Activated CD4-positive, alpha-beta T cell treated with anti-CD3 and anti-CD28 coated beads, Interleukin-2, Interleukin-4, amounts not matched to agents 100 ng/mL and 50 ng/mL, durations not matched to agents 16 hours and 8 hours (primary cell): ENCODE measurements around the gene SALL4.
A peak's percentile ranks its signal among the peaks of the same experiment; 100 is the strongest.
"Not testable (repeated sequence)": the region's sequence is repeated elsewhere in the genome, so short reads cannot be mapped to it uniquely, and the experiment has no call there.

Experiments used
- DNase-seq: peaks from one replicate; pipeline ENCODE4 v3.0.0-alpha.2; 2020; ENCODE audit warnings: low spot score

The SALL4 gene

DNA sequence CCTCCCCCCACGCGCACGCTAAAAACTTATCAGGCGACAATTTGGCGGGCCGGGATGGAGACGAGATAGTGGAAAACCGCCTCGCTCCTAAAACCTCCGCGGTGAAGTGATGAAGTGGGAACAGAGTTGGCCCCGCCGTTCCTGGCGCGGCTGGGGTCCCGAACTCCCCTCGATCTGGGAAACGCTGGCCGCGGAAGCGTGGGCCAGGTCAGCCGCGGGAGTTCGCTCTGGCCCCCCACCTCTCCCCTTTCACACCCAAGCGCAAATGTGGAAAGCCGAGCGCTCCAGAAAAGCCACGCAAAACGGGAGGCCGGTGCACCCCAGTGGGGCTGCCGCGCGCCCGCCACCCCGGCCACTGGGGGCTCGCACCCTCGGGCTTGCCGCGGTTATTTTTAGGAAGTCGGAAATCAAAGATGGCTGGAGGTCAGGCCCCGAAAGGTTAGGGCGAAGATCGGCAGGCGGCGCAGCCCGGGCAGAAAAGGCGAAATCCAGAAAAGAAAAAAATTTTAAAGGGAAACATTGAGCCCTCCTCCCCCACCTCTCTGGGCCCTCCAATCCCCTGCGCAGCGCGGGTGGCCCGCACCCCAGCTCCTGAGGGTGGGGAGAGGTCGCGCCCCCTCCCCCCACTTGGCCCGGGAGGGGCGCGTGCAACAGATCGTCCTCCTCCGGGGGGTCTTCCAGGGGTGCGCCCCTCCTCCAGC, 1.0 kb downstream of the SALL4 start:
- DNase-seq, result no peak

DNA sequence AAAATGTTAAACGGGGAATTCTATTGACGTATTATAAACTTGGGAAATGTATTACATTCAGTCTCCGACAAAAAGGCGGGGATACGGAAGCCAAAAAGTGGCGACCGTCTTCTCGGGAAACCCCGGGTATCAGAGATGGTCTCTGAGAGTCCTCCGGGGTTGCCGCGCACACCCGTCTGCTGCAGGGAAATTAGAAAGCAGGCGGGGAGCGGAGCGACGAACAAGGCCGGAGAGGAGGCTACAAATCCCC, 1.5 kb downstream of the SALL4 start:
- no peak for DNase-seq

DNA sequence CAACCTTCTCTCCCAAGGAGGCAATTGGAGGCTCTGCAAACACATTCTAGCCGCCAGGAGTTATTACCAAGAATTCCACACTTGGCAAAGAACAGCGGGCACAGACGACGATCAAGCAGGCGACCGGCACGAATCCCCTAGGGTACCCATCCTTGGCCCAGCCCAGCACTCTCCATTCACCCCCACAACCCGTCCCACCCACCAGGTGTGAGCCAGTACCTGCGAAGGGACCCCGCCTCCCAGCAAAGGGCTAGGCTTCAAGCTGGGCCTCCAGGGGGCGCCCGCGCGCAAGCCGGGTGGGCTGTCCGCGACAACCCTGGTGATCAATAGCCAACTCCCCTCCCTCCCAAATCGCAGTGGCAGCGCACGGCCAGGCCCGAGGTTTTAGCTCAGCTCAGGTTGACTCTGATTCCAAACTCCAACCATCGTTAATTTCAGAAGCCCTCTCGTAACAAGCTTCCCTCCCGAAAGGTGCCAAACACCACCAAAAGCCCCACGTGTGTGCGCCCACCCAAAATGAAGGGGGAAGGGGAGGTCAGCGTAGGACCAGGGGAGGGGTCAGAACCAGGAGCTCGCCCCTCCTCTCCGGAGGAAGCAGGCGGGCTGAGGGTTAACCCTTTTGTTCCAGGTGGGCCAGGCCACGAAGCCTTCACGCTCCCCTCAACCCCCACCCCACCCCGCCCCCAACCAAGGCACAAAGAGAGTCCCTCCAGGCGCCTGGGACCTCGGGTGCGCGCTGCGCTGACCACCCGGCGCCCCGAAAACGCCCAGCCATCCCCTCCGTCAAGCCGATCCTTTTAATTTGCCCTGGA, 2.1 kb downstream of the SALL4 start:
- DNase-seq, result peak; percentile 62

DNA sequence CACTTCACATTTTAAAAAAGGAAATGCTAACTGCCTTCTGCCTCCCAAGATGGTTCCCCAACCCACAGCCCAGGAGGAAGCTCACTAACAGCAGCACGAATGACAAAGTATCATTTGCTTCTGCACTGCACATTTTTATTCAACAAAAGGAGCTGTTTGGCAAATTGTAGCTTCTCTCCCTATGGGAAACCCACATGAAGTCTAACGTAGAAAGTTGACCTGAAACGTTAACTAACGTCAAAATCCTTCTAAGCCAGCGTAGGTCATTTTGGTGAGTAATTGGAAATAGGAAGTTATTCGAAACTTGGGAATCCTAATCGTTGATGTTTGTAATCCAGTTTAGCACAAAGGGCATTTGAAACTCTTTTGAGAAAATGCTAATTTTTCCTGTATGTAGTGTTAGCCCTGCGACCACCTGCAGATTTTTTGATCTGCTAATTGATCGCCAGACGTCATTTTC, 2.9 kb downstream of the SALL4 start:
- DNase-seq, result no peak

DNA sequence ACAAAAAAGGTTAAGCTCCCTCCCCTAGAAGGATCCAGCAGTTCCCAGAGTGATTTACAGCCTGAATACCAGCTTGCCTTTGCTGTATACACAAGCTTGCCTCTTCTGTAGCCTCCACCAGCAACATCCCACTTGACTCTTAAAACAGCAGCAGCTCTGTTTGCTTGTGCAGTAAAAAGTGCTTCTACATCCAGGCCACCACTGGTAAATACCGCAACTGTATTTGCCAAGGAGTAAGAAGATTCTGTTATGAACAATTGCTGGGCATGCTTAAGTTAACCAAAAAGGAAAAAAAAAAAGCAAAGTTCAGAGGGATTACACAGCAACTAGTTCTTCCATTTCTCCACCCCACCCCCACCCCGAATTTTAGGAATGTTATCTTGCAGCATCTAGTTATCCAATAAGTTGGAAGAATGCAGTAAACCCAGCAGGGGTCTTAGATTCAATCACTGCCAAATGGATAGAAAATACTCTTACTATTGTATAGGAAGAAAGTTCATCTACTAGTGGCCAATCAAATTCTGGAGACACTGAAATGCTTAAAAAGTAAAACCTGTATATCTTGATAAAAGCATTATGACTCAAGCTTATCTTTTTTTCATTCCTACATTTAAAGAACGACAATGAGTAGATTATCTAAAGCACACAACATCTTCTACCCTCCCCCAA, 4.8 kb downstream of the SALL4 start:
- DNase-seq, result no peak

DNA sequence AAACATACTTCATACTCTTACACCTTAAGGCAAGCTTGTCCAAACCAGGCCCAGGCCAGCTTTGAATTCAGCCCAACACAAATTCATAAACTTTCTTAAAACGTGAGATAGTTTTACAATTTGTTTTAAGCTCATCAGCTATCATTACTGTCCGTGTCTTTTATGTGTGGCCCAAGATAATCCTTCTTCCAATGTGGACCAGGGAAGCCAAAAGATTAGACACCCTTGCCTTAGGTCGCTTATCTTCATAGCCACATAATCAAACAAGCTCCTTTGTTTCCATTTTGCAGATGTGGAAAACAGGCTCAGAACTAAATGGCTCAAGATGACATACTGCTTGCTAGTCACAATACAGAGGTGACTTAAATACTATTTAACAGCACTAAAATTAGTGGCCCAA, 6.0 kb downstream of the SALL4 start:
- DNase-seq, result no peak

DNA sequence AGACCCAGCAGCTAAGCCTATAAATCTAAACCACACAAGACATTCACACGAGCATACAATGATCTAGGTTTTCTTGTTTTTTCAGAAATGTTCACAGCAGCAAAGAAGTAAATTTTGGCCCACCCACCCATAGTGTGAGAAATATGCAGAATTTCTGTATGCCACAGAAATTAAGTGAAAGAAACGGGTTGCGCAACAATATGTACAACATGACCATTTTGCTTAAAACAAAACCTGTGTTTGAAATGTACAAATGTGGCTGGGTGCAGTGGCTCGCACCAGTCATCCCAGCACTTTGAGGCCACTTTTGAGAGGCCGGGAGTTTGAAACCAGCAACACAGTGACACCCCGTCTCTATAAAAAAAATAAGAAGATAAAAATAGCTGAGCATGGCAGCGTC, 9.4 kb downstream of the SALL4 start:
- no peak for DNase-seq

DNA sequence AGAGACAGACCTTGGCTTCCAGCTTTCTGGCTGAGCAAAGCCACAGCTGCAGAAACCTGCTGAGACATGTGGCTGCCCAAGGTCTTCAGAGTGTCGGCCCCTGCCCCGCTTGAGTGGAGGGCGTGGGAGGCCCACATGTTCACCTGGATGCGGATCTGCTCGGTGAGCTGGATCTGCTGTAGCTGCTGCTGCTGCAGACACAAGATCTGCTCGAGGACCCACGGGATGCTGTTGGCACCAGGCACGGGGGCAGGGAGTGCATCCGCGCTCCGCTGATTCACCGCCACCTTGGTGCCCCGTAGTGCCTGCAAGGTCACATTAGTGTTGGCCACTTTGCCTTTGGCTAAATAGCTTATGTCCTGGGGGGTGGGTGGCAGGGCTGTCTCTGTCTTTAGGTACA, 10.7 kb downstream of the SALL4 start:
- no peak for DNase-seq

DNA sequence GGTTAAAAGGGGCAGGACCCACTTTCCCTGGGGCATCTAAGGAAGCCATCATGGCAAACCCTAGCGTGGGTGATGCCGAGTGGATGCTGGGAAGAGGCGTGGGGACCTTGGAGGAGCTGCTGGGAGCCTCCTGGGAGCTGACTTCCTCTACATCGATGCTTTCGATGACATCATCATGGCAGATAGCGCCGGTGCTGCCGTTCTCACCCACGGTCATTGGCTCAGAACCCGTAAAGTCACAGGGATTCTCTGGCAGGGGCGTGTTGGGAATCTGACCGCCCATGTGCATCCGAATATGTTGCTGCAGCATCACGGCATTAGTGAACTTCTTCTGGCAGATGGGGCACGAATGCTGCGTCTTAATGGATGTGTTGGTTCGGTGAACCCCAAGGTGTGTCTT, 12.1 kb downstream of the SALL4 start:
- no peak for DNase-seq

DNA sequence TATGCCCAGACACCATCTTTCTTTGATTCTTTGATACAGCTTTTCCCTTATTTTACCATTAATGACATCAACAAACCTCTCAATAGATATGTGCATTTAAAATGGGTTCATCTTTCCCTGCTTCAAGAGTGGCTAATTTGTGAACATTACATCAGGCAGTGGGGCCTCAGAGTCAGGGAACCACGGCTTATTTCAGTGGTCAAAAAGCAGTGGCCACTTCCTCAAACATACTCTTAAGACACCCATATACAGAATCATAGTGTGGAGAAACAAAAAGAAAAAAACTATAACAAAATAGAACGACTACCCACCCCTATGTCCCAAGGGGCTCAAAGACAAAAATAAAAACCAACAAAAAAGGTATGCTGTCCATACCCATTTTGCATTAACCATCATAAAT, 12.9 kb downstream of the SALL4 start:
- no peak for DNase-seq

DNA sequence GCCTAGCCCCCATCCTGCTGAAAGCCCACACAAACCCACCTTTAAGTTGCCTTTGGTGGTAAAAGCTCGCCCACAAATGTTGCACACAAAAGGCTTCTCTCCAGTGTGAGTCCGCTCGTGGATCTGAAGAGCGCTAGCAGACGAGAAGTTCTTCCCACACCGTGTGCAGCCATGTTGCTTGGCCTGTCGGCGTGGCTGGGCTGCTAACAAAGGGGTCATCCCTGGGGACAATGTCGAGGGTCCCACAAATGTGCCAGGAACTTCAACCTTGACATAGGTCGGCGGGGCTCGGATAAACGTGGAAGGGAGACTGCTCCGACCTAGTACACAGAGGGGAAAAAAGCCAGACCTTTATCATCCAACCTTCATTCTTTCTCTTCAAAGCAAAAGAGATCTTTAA, 13.5 kb downstream of the SALL4 start:
- no peak for DNase-seq

DNA sequence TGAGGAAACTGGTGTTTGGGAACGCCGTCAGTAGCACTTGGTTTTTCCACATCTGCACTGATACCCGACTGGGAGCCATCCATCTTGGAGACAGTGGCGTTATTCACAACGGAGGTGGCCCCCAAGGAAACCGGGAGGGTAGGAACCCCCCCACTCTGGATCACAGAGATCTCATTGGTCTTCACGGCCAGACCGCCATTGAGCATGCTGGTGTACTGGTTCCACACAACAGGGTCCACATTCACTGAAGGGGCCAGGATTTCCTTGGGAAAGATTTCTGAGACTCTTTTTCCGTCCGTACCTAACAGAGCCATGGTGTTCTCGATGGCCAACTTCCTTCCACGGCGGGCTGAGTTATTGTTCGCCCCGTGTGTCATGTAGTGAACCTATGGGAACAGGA, 18.0 kb downstream of the SALL4 start:
- DNase-seq, result no peak

DNA sequence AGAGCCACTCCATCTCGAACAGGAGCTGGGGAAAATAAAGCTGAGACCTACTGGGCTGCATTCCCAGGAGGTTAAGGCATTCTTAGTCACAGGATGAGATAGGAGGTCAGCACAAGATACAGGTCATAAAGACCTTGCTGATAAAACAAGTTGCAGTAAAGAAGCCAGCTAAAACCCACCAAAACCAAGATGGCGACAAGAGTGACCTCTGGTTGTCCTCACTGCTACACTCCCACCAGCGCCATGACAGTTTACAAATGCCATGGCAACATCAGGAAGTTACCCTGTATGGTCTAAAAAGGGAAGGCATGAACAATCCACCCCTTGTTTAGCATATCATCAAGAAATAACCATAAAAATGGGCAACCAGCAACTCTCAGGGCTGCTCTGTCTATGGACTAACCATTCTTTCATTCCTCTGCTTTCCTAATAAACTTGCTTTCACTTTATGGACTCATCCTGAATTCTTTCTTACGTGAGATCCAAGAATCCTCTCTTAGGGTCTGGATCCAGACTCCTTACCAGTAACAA, 24.0 kb downstream of the SALL4 start:
- not testable (repeated sequence) for DNase-seq

DNA sequence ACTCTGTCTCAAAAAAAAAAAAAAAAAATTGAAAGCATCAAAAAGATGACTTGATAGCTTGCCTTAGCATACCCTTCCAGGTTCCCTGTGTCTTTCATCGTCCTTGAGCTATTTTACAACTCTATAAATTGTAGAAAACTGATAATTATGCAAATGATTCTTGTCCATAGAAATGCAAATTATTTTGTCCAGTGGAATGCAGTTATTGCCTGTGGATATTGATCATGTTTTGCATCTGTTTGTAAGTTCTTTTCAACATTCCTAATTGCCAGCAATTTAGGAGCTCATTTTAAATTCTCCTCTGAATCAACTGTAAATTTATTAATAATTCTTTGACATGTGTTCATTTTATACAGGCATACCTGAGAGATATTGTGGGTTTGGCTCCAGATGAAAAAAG, 27.1 kb downstream of the SALL4 start:
- no peak for DNase-seq

DNA sequence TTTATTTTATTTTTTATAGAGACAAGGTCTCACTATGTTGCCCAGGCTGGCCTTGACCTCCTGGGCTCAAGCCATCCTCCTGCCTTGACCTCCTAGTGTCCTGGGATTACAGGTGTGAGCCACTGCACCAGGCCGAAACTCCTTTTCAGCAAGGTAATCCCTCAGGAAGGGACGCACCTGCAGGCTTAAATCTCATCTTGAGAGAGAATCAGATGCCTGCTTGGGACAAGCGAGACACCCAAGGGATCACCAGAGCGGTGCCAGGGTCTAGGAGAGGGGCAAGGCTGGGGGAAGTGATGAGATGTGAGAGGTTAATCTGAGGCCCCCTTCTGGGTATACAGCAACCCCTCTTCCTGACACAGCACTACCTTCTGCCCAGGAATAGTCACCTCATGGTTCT, 30.1 kb downstream of the SALL4 start:
- no peak for DNase-seq

DNA sequence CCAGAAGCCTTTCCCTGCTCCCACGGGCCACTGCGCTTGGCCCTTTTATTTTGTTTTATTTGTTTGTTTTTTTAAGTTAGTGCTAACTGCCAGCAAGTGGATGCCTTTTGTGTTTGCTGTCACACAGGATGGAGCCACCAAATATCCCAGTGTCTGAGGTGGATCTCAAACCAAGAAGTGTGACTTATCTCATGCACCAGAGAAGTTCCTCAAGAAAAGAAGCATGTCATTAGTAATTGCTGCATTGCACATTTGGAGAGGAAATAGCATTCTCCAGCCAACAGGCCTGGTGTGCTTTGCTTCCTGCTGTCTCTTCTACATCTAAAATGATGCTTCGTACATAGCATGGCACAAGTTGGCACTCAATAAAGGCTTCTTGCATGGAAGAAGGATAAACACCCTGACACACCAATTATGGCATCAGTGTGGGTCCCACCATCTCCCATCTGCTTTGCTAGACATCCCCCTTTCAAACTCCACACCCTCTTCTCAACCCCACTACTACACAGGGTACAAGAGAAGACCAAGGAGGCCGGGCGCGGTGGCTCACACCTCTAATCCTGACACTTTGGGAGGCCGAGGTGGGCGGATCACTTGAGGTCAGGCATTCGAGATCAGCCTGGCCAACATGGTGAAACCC, 32.2 kb downstream of the SALL4 start:
- DNase-seq, result no peak

DNA sequence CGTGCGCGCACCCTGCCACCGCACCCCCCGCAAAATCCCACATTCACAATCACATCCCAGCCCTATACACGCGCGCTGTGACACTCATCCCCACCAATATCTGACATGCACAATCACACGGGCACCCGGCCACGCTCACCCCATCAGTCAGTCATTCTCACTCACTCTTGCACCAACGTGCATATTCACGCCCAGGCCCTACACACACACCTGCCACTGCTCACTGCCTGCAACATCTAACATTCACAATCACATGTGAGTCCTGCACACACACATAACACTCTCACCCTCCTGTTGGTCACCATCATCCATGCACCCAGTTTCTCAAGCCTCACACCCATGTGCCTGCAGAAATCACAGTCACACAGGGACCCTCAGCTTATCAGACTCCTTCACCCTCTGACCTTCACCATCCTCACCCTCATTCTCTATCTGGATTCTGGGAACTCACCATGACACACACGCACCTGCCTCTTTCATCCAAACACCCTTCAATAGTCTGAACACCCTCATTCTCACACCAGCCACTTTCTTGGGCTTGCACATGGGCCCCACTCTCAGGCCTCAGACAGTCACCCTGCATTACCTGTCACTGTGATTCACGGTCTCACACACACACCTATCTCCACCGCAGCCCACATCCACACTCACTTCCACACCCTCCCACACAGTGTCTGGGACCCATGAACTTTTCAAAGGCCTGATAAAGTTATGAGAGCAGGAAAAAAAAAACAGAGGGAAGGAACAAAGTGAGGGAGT, 33.4 kb downstream of the SALL4 start:
- no peak for DNase-seq

DNA sequence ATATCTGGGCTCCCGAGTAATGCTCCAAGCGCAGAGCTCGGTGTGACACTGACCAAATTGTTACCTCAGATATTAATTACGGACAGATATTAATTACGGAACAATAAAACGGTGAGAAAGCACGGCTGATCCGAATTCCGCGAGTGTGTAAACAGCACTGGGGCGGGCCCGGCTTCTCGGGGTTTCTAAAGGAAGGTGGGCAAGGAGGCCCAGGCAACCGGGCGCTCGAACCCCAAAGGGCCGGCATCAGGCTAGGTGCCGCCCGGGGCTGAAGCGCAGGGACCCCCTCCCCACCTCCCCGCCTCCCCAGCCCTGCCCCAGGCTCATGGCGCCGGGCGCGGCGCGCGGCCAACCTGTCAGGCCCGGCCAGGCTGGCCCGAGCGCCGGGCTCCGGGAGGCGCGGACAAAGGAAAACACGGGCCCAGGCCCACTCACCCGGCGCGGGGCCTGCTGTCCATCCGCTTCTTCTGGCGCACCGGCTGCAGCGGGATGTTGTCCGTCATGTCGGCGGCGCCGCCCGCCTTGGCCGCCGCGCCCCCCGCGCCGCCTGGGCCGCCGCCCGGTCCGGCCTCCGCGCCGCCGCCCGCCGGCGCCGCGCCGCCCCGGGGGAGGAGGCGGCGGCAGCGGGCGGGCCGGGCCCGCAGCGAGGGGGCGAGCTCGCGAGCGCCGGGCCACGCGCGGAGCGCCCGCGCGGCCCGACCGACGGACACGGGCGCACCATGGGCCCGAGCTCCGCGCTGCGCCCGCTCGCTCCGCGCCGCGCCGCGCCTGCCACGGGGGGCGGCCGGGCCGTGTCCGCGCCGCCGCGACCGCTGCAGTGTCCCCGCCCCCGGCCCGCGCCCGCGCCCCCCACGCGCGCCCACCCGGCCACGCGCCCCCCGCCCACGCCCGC, 34.2 kb downstream of the SALL4 start, which contains the start of gene ATP9A:
ATP9A (minus strand) TSS at position 524 of the 892 bp plus-strand sequence; CDS start at position 503, 21 bp downstream.
- no peak for DNase-seq

DNA sequence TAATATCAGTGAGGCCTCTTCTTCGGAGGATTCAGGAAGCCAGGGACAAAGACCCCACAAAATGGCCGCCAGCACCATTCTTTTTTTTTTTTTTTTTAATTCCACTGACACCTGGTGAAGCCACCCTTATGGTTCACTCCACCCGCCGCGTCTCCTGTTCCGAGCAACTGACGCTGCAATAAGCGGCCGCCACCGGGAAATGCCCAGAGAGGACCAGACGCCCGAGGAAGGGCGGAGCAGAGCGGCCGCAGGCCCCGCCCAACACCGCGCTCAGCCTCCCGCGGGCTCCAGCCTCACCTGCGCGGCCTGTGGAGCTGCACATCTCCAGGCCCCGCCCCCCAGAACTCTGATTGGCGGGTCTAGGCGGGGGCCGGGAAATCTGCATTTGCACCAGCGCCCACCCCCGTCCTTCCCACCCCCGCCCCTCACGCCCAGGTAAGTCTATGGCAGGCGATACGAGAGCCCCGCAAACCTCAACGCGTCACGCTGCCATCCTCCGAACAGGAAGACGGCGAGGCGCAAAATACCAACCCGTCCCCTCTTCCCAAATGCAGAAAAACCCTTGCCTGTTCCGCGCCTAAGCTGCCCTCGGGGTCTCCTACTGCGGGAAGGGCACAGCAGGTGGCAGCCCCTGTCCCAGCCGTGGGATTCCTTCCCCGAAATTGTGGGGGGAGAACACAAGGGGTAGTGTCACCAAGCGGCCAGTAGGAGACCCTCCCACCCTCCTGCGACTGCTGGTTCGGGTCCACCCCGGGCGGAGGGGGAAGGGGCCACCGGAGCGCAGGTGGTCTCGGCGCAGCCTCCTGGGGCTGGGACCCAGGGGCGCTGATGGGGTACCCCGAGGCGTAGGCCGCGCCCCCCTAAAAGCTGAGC, 35.1 kb downstream of the SALL4 start:
- peak; percentile 48 for DNase-seq

DNA sequence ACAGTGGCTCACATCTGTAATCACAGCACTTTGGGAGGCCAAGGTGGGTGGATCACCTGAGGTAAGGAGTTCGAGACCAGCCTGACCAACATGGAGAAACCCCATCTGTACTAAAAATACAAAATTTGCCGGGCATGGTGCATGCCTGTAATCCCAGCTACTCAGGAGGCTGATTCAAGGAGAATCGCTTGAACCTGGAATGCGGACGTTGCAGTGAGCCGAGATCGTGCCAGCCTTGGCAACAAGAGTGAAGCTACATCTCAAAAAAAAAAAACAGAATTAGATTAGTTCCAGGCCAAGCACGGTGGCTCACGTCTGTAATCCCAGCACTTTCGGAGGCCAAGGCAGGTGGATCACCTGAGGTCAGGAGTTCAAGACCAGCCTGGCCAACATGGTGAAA, 36.9 kb downstream of the SALL4 start:
- not testable (repeated sequence) for DNase-seq
